ENCODE results near the gene LIMK1.

The LIMK1 gene

GRCh38 chr7:74103219-74103772 lies 19.7 kb downstream of the LIMK1 start:
- TF ChIP-seq CTCF (IDR thresholded peaks at IDR 0.05; ENCODE audit: control insufficient read depth, insufficient read depth, low read depth, low read length, missing control alignments): no peak
- no peak overlapping the region for H3K4me3 ChIP-seq (ENCODE audit: control insufficient read depth, low read depth, low read length)
- no peak for DNase-seq (ENCODE audit: low read depth)

DNA sequence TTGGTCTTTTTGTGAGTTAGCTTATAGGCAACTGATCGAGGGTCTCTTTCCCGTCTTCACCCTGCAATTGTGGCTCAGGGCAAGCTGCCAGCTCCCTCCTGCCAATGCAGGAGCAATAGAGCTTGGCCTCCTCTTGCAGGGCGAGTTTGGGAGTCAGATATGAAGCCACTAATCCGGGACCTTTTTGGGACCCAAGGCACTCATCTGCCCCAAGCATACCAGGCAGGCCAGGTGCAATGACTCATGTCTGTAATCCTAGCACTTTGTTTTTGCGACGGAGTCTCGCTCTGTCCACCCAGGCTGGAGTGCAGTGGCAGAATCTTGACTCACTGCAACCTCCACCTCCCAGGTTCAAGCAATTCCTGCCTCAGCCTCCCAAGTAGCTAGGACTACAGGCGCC lies 21.1 kb downstream of the LIMK1 start:
- H3K4me3 ChIP-seq (ENCODE audit: control insufficient read depth, low read depth, low read length): no peak overlapping the region
- DNase-seq (ENCODE audit: low read depth): no peak
- TF ChIP-seq CTCF (IDR thresholded peaks at IDR 0.05; ENCODE audit: control insufficient read depth, insufficient read depth, low read depth, low read length, missing control alignments): no peak

- no peak overlapping the region for H3K4me3 ChIP-seq (ENCODE audit: control insufficient read depth, low read depth, low read length)
- TF ChIP-seq CTCF (IDR thresholded peaks at IDR 0.05; ENCODE audit: control insufficient read depth, insufficient read depth, low read depth, low read length, missing control alignments): no peak
- DNase-seq (ENCODE audit: low read depth): no peak
Measured at GRCh38 chr7:74105992-74106391, 22.4 kb downstream of the LIMK1 start.

DNA sequence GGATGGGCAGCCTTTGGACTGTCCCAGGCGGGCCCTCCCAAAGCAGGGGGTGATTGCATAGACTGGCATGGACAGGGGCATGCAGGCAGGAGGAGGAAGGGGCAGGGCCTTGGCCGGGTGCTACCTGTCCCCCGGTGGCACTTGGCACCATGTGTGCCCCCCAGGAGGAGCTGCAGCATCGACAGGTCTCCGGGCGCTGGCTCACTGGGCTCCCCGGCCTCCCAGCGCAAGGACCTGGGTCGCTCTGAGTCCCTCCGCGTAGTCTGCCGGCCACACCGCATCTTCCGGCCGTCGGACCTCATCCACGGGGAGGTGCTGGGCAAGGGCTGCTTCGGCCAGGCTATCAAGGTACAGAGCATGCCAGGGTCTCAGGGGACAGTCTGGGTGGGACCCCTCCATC lies 23.2 kb downstream of the LIMK1 start:
- DNase-seq (ENCODE audit: low read depth): no peak
- no peak for TF ChIP-seq CTCF (IDR thresholded peaks at IDR 0.05; ENCODE audit: control insufficient read depth, insufficient read depth, low read depth, low read length, missing control alignments)

DNA sequence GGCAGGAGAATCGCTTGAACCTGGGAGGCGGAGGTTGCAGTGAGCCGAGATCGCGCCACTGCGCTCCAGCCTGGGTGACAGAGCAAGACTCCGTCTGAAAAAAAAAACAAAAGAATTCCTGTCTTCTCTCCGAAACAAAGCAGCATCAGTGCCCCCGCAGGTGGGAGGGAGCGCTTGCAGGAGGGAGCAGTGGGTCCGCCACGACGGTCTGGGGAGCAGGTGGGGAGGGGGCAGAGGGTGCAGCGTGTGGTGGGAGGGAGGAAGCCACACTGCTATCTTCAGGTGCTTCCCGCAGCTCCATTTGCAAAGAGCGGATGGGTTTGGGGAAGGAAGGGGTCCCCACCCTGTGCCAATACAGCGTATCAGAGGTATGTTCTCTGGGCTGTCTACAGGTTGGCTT lies 31.7 kb downstream of the LIMK1 start:
- no peak for DNase-seq (ENCODE audit: low read depth)
- TF ChIP-seq CTCF (IDR thresholded peaks at IDR 0.05; ENCODE audit: control insufficient read depth, insufficient read depth, low read depth, low read length, missing control alignments): no peak
- no peak overlapping the region for H3K4me3 ChIP-seq (ENCODE audit: control insufficient read depth, low read depth, low read length)

More for the DNA sequence above, 23.2 kb downstream of the LIMK1 start:
- no peak overlapping the region for H3K4me3 ChIP-seq (ENCODE audit: control insufficient read depth, low read depth, low read length)

DNA sequence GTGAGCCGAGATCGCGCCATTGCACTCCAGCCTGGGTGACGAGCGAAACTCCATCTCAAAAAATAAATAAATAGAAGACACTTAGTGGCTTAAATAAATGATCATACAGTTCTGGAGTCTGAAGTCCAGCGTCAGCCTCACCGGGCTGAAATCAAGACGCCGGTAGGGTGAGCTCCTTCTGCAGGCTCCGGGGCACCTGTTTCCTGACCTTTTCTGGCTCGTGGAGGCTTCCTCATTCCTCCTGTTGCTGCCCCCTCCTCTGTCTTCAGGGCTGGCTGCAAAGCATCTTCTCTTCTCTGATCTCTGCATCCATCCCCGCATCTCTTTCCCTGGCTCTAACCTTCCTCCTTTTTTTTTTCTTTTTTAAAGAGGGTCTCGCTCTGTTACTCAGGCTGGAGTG lies 32.8 kb downstream of the LIMK1 start:
- DNase-seq (ENCODE audit: low read depth): no peak
- TF ChIP-seq CTCF (IDR thresholded peaks at IDR 0.05; ENCODE audit: control insufficient read depth, insufficient read depth, low read depth, low read length, missing control alignments): no peak
- H3K4me3 ChIP-seq (ENCODE audit: control insufficient read depth, low read depth, low read length): no peak overlapping the region

DNA sequence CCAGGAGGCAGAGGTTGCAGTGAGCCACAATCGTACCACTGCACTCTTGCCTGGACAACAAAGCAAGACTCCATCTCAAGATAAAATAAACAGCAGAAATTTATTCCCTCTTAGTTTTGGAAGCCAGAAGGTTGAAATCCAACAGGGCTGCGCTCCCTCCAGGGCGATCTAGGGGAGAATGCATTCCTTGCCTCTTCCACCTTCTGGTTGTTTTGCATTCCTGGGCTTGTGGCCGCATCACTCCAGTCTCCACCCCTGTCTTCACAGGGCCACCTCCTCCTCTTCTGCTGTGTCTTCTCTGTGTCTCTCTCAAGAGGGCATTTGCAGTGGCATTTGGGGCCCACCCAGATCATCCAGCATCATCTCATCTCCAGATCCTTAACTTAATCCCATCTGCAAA lies 36.2 kb downstream of the LIMK1 start:
- DNase-seq (ENCODE audit: low read depth): no peak
- no peak for TF ChIP-seq CTCF (IDR thresholded peaks at IDR 0.05; ENCODE audit: control insufficient read depth, insufficient read depth, low read depth, low read length, missing control alignments)
- H3K4me3 ChIP-seq (ENCODE audit: control insufficient read depth, low read depth, low read length): no peak overlapping the region
